ENCODE data around the gene TXN2. TPM values are rescaled to one million over a fixed set of nuclear protein-coding genes. Genes with fewer than 3 reads are reported as not detected.
A peak's percentile ranks its signal among the peaks of the same experiment; 100 is the strongest.
"Not testable (repeated sequence)": the region's sequence is repeated elsewhere in the genome, so short reads cannot be mapped to it uniquely, and the experiment has no call there.

The TXN2 gene
- total RNA-seq, 3 donors from 2014 or later, result 73.2 to 101 (median 95.8) TPM

GRCh38 chr22:36456464-36456845 is 25.0 kb downstream of the TXN2 start:
- Histone ChIP-seq H3K4me3 (no peak overlapping the region), H3K4me1 (ENCODE audit: low read depth) (peaks cover 54% of the 10 kb centered on the region), H3K36me3 (ENCODE audit: low read depth) (no peaks in the 10 kb centered on the region), H3K9me3 (no peaks in the 10 kb centered on the region)
- DNase-seq, result no peak
- no peak for TF ChIP-seq CTCF (IDR thresholded peaks at IDR 0.05)
- ATAC-seq, result no peak
- intact Hi-C loops (cut with DNase I, micrococcal nuclease), result loop anchor here in 1 of 2 donors (10.0 kb wide), 1 partner anchor 72 kb away; the partner anchor contains the start of gene MYH9

GRCh38 chr22:36455571-36456463 is 25.6 kb downstream of the TXN2 start:
- DNase-seq (peak in 1 of 3 donors; percentile 60), ATAC-seq (peak; percentile 18)
- Histone ChIP-seq H3K9me3 (no peaks in the 10 kb centered on the region), H3K36me3 (ENCODE audit: low read depth) (no peaks in the 10 kb centered on the region), H3K4me1 (ENCODE audit: low read depth) (peaks cover 55% of the 10 kb centered on the region), H3K4me3 (no peak overlapping the region)
- intact Hi-C loops (cut with DNase I, micrococcal nuclease), result loop anchor here in 1 of 2 donors (10.0 kb wide), 1 partner anchor 71 kb away; the partner anchor contains the start of gene MYH9
- TF ChIP-seq CTCF (IDR thresholded peaks at IDR 0.05), result no peak

GRCh38 chr22:36454916-36455570 is 26.4 kb downstream of the TXN2 start:
- intact Hi-C loops (cut with DNase I, micrococcal nuclease), result loop anchor here in 1 of 2 donors (10.0 kb wide), 1 partner anchor 70 kb away; the partner anchor contains the start of gene MYH9
- H3K4me1 ChIP-seq (ENCODE audit: low read depth), result peaks cover 57% of the 10 kb centered on the region
- peak; percentile 20 for TF ChIP-seq CTCF (IDR thresholded peaks at IDR 0.05)

GRCh38 chr22:36453855-36454378 is 27.5 kb downstream of the TXN2 start:
- Histone ChIP-seq H3K9me3 (no peaks in the 10 kb centered on the region), H3K4me1 (ENCODE audit: low read depth) (peaks cover 56% of the 10 kb centered on the region), H3K4me3 (no peak overlapping the region), H3K36me3 (ENCODE audit: low read depth) (no peaks in the 10 kb centered on the region)
- peak in 2 of 3 donors; percentile 66 to 70 for DNase-seq
- no peak for ATAC-seq
- intact Hi-C loops (cut with DNase I, micrococcal nuclease), result loop anchor here in 1 of 2 donors (10.0 kb wide), 1 partner anchor 69 kb away; the partner anchor contains the start of gene MYH9
- no peak for TF ChIP-seq CTCF (IDR thresholded peaks at IDR 0.05)

More at GRCh38 chr22:36454916-36455570, 26.4 kb downstream of the TXN2 start:
- Histone ChIP-seq H3K4me3 (peak overlapping the region; percentile 18), H3K36me3 (ENCODE audit: low read depth) (no peaks in the 10 kb centered on the region), H3K9me3 (no peaks in the 10 kb centered on the region)
- peak; percentile 80 for ATAC-seq
- DNase-seq, result peak; percentile 98 to 99 (median 99)

- ATAC-seq (peak; percentile 17), DNase-seq (peak in 2 of 3 donors; percentile 41 to 60)
- H3K36me3 ChIP-seq (ENCODE audit: low read depth); H3K9me3 ChIP-seq; H3K4me3 ChIP-seq: not testable (repeated sequence)
- peaks cover 48% of the 10 kb centered on the region for H3K4me1 ChIP-seq (ENCODE audit: low read depth)
- intact Hi-C loops (cut with DNase I, micrococcal nuclease), result loop anchor here in 1 of 2 donors (10.0 kb wide), 1 partner anchor 68 kb away; the partner anchor contains the start of gene MYH9
Measured at GRCh38 chr22:36452978-36453607, 28.3 kb downstream of the TXN2 start.
